PC-9 (cell line): ENCODE results near the gene CITED4.

Experiments used
- EZH2 ChIP-seq: fragments of 200-600 bp; sonication (generic); IDR thresholded peaks from 2 replicates; pipeline ENCODE4 v1.8.0; 2017; ENCODE audit warnings: antibody characterized with exemption, low read depth
- TF ChIP-seq, protein P1 (sequence below): fragments of 200-600 bp; sonication (generic); conservative IDR thresholded peaks from 2 replicates; pipeline ENCODE4 v1.6.1; 2017; ENCODE audit warnings: mixed run types, antibody characterized with exemption, mild to moderate bottlenecking, moderate library complexity

DNA sequence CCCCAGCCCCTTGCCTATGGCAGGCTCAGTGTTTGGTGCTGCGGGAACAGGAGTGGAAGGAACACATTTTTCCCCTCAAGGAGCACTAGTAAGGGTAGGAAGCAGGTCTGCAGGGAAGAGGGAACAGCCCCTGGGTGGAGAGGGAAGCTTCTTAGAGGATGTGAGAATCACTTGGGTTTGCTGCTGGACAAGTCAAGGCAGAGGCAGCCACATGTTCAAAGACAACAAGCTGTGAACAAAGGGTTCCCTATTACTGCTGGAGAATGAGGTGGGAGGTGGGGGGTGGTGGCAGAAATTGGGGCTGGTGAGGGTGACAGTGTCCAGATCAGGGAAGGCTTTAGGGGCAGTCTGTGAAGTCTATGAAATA is 24.8 kb upstream of the CITED4 start:
- TF ChIP-seq, protein P1, sequence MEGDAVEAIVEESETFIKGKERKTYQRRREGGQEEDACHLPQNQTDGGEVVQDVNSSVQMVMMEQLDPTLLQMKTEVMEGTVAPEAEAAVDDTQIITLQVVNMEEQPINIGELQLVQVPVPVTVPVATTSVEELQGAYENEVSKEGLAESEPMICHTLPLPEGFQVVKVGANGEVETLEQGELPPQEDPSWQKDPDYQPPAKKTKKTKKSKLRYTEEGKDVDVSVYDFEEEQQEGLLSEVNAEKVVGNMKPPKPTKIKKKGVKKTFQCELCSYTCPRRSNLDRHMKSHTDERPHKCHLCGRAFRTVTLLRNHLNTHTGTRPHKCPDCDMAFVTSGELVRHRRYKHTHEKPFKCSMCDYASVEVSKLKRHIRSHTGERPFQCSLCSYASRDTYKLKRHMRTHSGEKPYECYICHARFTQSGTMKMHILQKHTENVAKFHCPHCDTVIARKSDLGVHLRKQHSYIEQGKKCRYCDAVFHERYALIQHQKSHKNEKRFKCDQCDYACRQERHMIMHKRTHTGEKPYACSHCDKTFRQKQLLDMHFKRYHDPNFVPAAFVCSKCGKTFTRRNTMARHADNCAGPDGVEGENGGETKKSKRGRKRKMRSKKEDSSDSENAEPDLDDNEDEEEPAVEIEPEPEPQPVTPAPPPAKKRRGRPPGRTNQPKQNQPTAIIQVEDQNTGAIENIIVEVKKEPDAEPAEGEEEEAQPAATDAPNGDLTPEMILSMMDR, result no peak
- TF ChIP-seq EZH2, result no peak
